Osteocyte (in vitro differentiated cells): ENCODE measurements around the gene NHSL2. TPM values are rescaled to one million over a fixed set of nuclear protein-coding genes. Genes with fewer than 3 reads are reported as not detected.

Experiments
- DNase-seq: peaks from one replicate; pipeline ENCODE4 v3.0.0; 2021; ENCODE audit warnings: mixed read lengths; ENCODE audit not compliant: unreplicated experiment; ENCODE audit errors: extremely low spot score
- H3K27ac Mint-ChIP-seq: one replicate; pipeline ENCODE4 v1.8.0; 2021; ENCODE audit warnings: mild to moderate bottlenecking, mixed read lengths; ENCODE audit not compliant: unreplicated experiment
- H3K27me3 Mint-ChIP-seq: one replicate; pipeline ENCODE4 v1.8.0; 2021; ENCODE audit warnings: mixed read lengths; ENCODE audit not compliant: unreplicated experiment
- H3K36me3 Mint-ChIP-seq: one replicate; pipeline ENCODE4 v1.8.0; 2021; ENCODE audit warnings: mixed read lengths; ENCODE audit not compliant: unreplicated experiment
- H3K4me1 Mint-ChIP-seq: one replicate; pipeline ENCODE4 v1.8.0; 2021; ENCODE audit warnings: mixed read lengths; ENCODE audit not compliant: unreplicated experiment
- H3K4me3 Mint-ChIP-seq: one replicate; pipeline ENCODE4 v1.8.0; 2021; ENCODE audit warnings: mild to moderate bottlenecking, moderate library complexity, mixed read lengths; ENCODE audit not compliant: unreplicated experiment
- H3K9me3 Mint-ChIP-seq: one replicate; pipeline ENCODE4 v1.8.0; 2021; ENCODE audit warnings: mixed read lengths; ENCODE audit not compliant: unreplicated experiment
- CTCF ChIP-seq: fragments of 200-600 bp; sonication (generic); IDR thresholded peaks from 2 replicates; pipeline ENCODE4 v1.5.0; 2021; ENCODE audit warnings: antibody characterized with exemption, mild to moderate bottlenecking, moderate library complexity
- total RNA-seq: library from RNA; stranded (reverse); gene quantifications from 2 replicates; pipeline ENCODE4 v1.2.1, GENCODE V29; 2021

The NHSL2 gene
- total RNA-seq, 1 donor from 2014 or later, result 7.3 TPM

DNA sequence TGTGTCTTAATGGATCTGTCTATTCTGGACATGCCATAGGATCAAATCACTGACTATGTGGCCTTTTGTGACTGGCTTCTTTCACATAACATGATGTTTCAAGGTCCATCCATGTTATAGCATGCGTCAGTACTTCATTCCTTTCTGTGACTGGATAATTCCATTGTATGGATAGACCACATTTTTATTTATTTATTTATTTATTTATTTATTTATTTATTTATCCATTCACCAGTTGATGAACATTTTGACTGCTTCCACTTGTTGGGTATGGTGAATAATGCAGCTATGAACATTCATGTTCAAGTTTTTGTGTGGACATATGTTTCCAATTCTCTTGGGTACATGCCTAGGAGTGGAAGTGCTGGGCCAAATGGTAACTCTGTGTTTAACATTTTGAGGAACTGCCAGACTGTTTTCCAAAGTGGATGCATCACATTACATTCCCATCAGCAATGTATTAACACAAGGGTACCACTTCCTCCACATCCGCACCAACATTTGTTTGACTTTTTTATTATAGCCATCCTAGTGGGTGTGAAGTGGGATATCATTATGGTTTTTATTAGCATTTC lies 207.1 kb downstream of the NHSL2 start:
- TF ChIP-seq CTCF, result no peak
- Mint-ChIP-seq H3K36me3 (no peaks in the 10 kb centered on the region), H3K27ac (no peak overlapping the region), H3K9me3 (peaks cover under 1% of the 10 kb centered on the region), H3K4me1 (peaks cover 18% of the 10 kb centered on the region), H3K4me3 (no peak overlapping the region), H3K27me3 (no peaks in the 10 kb centered on the region)
- no peak for DNase-seq

GRCh38 chrX:72120837-72121236 lies 210.2 kb downstream of the NHSL2 start:
- peaks cover 44% of the 10 kb centered on the region for H3K4me1 Mint-ChIP-seq
- H3K36me3 Mint-ChIP-seq, result no peaks in the 10 kb centered on the region
- H3K9me3 Mint-ChIP-seq, result peaks cover 6% of the 10 kb centered on the region
- no peak for TF ChIP-seq CTCF
- H3K27ac Mint-ChIP-seq, result peak overlapping the region; percentile 66
- DNase-seq, result no peak
- H3K27me3 Mint-ChIP-seq, result no peaks in the 10 kb centered on the region
- H3K4me3 Mint-ChIP-seq, result no peak overlapping the region

GRCh38 chrX:72121383-72121782 lies 210.7 kb downstream of the NHSL2 start:
- H3K9me3 Mint-ChIP-seq, result peaks cover 6% of the 10 kb centered on the region
- DNase-seq, result no peak
- peak overlapping the region; percentile 66 for H3K27ac Mint-ChIP-seq
- peaks cover 50% of the 10 kb centered on the region for H3K4me1 Mint-ChIP-seq
- TF ChIP-seq CTCF, result no peak
- no peaks in the 10 kb centered on the region for H3K36me3 Mint-ChIP-seq
- no peaks in the 10 kb centered on the region for H3K27me3 Mint-ChIP-seq
- no peak overlapping the region for H3K4me3 Mint-ChIP-seq

- H3K27ac Mint-ChIP-seq, result peak overlapping the region; percentile 91
- DNase-seq, result no peak
- no peak for TF ChIP-seq CTCF
- H3K27me3 Mint-ChIP-seq, result no peaks in the 10 kb centered on the region
- no peaks in the 10 kb centered on the region for H3K36me3 Mint-ChIP-seq
- peaks cover 6% of the 10 kb centered on the region for H3K9me3 Mint-ChIP-seq
- no peak overlapping the region for H3K4me3 Mint-ChIP-seq
- peaks cover 60% of the 10 kb centered on the region for H3K4me1 Mint-ChIP-seq
Measured at GRCh38 chrX:72122621-72123337, 212.1 kb downstream of the NHSL2 start.

GRCh38 chrX:72123471-72124185 lies 213.0 kb downstream of the NHSL2 start:
- Mint-ChIP-seq H3K27me3 (no peaks in the 10 kb centered on the region), H3K4me1 (peaks cover 61% of the 10 kb centered on the region), H3K27ac (peak overlapping the region; percentile 91), H3K4me3 (peak overlapping the region; percentile 26), H3K9me3 (peaks cover 6% of the 10 kb centered on the region), H3K36me3 (no peaks in the 10 kb centered on the region)
- no peak for DNase-seq
- TF ChIP-seq CTCF, result no peak
